GM23338 (cell line): ENCODE data around the gene DTNBP1. TPM values are rescaled to one million over a fixed set of nuclear protein-coding genes. Genes with fewer than 3 reads are reported as not detected.

Source experiments
- ATAC-seq: fragments of 200-7000 bp; cut with Tn5 transposase; 3 replicates; pipeline ENCODE4 v1.9.1; 2020
- DNase-seq: peaks from one replicate; pipeline ENCODE4 v3.0.0-alpha.2; 2015; ENCODE audit warnings: low spot score
- H2AFZ ChIP-seq: fragments of 200-600 bp; sonication (generic); 2 replicates; pipeline ENCODE4 v1.8.0; 2016; ENCODE audit warnings: antibody characterized with exemption, mild to moderate bottlenecking, moderate library complexity
- H3F3A ChIP-seq: fragments of 200-600 bp; sonication (generic); replicated peaks from 2 replicates; pipeline ENCODE4 v1.8.0; 2017; ENCODE audit warnings: antibody characterized with exemption, mixed run types, low read depth
- H3K27ac ChIP-seq: fragments of 200-600 bp; sonication (generic); 2 replicates; pipeline ENCODE4 v1.6.1; 2016; ENCODE audit warnings: low read depth
- H3K27me3 ChIP-seq: fragments of 200-600 bp; sonication (generic); 2 replicates; pipeline ENCODE4 v1.8.0; 2016; ENCODE audit warnings: mild to moderate bottlenecking, mixed run types, moderate library complexity; ENCODE audit not compliant: insufficient read depth
- H3K36me3 ChIP-seq: fragments of 200-600 bp; sonication (generic); 2 replicates; pipeline ENCODE4 v1.8.0; 2016; ENCODE audit warnings: mild to moderate bottlenecking; ENCODE audit not compliant: insufficient read depth
- H3K4me1 ChIP-seq: fragments of 200-600 bp; sonication (generic); 2 replicates; pipeline ENCODE4 v1.8.0; 2016; ENCODE audit warnings: mild to moderate bottlenecking, moderate library complexity; ENCODE audit not compliant: insufficient read depth
- H3K4me2 ChIP-seq: fragments of 200-600 bp; sonication (generic); 2 replicates; pipeline ENCODE4 v1.7.1; 2017; ENCODE audit warnings: mixed run types
- H3K4me3 ChIP-seq: fragments of 200-600 bp; sonication (generic); 2 replicates; pipeline ENCODE4 v1.6.1; 2016; ENCODE audit warnings: mixed run types
- H3K79me2 ChIP-seq: fragments of 200-600 bp; sonication (generic); replicated peaks from 2 replicates; pipeline ENCODE4 v1.8.0; 2017; ENCODE audit warnings: mild to moderate bottlenecking; ENCODE audit not compliant: insufficient read depth
- H3K9me2 ChIP-seq: fragments of 200-600 bp; sonication (generic); 2 replicates; pipeline ENCODE4 v1.8.0; 2017; ENCODE audit not compliant: insufficient read depth
- H4K20me1 ChIP-seq: fragments of 200-600 bp; sonication (generic); replicated peaks from 2 replicates; pipeline ENCODE4 v1.8.0; 2017; ENCODE audit warnings: mild to moderate bottlenecking; ENCODE audit not compliant: insufficient read depth
- H3K27ac Mint-ChIP-seq: 2 replicates; pipeline ENCODE4 v1.8.0; 2020; ENCODE audit warnings: inconsistent platforms, mild to moderate bottlenecking, moderate library complexity, mixed read lengths
- H3K27me3 Mint-ChIP-seq: 3 replicates; pipeline ENCODE4 v1.8.0; 2022; ENCODE audit warnings: low read depth, mild to moderate bottlenecking, moderate library complexity, mixed read lengths, inconsistent platforms; ENCODE audit not compliant: insufficient read depth, poor library complexity
- H3K36me3 Mint-ChIP-seq: 3 replicates; pipeline ENCODE4 v1.8.0; 2021; ENCODE audit warnings: low read depth, mild to moderate bottlenecking, inconsistent platforms, moderate library complexity, mixed read lengths
- H3K4me1 Mint-ChIP-seq: 3 replicates; pipeline ENCODE4 v1.8.0; 2020; ENCODE audit warnings: mild to moderate bottlenecking, inconsistent platforms, mixed read lengths
- H3K4me3 Mint-ChIP-seq: 3 replicates; pipeline ENCODE4 v1.8.0; 2021; ENCODE audit warnings: moderate library complexity, mild to moderate bottlenecking, inconsistent platforms, mixed read lengths
- H3K9me3 Mint-ChIP-seq: 3 replicates; pipeline ENCODE4 v1.8.0; 2020; ENCODE audit warnings: moderate library complexity, mild to moderate bottlenecking, inconsistent platforms, mixed read lengths
- CREB1 ChIP-seq: fragments of 250-450 bp; sonication (Bioruptor Pico); IDR thresholded peaks from 2 replicates; pipeline ENCODE4 v1.5.0; 2020; ENCODE audit warnings: low read depth, mild to moderate bottlenecking, moderate library complexity
- EZH2 ChIP-seq: fragments of 200-600 bp; sonication (generic); IDR thresholded peaks from one replicate; pipeline ENCODE4 v1.8.0; 2017; ENCODE audit warnings: antibody characterized with exemption, mild to moderate bottlenecking, low read depth; ENCODE audit not compliant: unreplicated experiment
- JUNB ChIP-seq: IDR thresholded peaks from one replicate; pipeline ENCODE4 v1.6.1; 2016; ENCODE audit warnings: antibody characterized with exemption; ENCODE audit not compliant: unreplicated experiment
- POLR2AphosphoS5 ChIP-seq: IDR thresholded peaks from 2 replicates; pipeline ENCODE4 v1.6.1; 2016; ENCODE audit warnings: antibody characterized with exemption, low read depth
- STAT1 ChIP-seq: IDR thresholded peaks from one replicate; pipeline ENCODE4 v1.6.1; 2016; ENCODE audit warnings: antibody characterized with exemption; ENCODE audit not compliant: unreplicated experiment
- ZNF331 ChIP-seq: fragments of 250-450 bp; sonication (Bioruptor Pico); IDR thresholded peaks from 2 replicates; pipeline ENCODE4 v1.5.0; 2020; ENCODE audit warnings: low read depth, mild to moderate bottlenecking, moderate library complexity
- polyA plus RNA-seq: library from polyadenylated mRNA; unstranded; fragments of >200 nt; fragmentation: Nextera tagmentation; extraction: Ambion mirVana; gene quantifications from 2 replicates; pipeline ENCODE4 v1.2.1, GENCODE V29; 2016
- total RNA-seq: library from RNA; depleted of rRNA; stranded (reverse); fragments of >200 nt; shearing (Covaris generic); gene quantifications from 2 replicates; pipeline ENCODE4 v1.2.3, GENCODE V29; 2014
- TF ChIP-seq, protein P1 (sequence below): IDR thresholded peaks from 2 replicates; pipeline ENCODE4 v1.6.1; 2016; ENCODE audit warnings: antibody characterized with exemption
- TF ChIP-seq, protein P2 (sequence below), 2 experiments: fragments of 200-600 bp in 1 of 2; sonication (generic) in 1 of 2; conservative IDR thresholded peaks; 2 replicates each; pipeline versions ENCODE4 v1.5.1 to v1.6.1; 2016 to 2017; ENCODE audit warnings: antibody characterized with exemption in 2 of 2, low read depth in 2 of 2, mild to moderate bottlenecking in 2 of 2, moderate library complexity in 1 of 2
- TF ChIP-seq, protein P3 (sequence below): IDR thresholded peaks from one replicate; pipeline ENCODE4 v1.6.1; 2018; ENCODE audit warnings: antibody characterized with exemption; ENCODE audit not compliant: unreplicated experiment

DTNBP1 gene
- total and polyA plus RNA-seq, 2 experiments from 2014 or later: 12.1 to 20.1 TPM

DNA sequence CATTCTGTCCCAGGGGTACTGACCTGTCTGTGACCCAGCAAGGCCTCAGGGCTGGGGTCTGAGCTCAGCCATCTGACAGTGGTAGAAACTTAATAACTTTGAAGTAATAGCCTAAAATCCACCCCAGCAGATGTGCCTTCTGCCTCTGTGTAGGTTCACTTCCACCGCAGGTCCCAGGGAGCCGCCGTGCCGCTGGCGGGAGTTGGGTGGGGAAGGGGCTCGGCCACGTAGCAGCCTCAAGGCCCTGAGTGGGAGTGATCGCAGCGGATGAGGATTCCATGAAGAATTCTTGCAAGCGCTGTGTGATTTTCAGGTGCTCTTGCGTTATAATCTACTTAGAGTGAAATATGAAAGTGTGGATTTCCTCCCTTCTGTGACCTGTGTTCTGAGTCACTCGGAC, 163.7 kb downstream of the DTNBP1 start (continued):
- TF ChIP-seq, protein P1, sequence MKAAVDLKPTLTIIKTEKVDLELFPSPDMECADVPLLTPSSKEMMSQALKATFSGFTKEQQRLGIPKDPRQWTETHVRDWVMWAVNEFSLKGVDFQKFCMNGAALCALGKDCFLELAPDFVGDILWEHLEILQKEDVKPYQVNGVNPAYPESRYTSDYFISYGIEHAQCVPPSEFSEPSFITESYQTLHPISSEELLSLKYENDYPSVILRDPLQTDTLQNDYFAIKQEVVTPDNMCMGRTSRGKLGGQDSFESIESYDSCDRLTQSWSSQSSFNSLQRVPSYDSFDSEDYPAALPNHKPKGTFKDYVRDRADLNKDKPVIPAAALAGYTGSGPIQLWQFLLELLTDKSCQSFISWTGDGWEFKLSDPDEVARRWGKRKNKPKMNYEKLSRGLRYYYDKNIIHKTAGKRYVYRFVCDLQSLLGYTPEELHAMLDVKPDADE: no peak
- TF ChIP-seq, protein P2, sequence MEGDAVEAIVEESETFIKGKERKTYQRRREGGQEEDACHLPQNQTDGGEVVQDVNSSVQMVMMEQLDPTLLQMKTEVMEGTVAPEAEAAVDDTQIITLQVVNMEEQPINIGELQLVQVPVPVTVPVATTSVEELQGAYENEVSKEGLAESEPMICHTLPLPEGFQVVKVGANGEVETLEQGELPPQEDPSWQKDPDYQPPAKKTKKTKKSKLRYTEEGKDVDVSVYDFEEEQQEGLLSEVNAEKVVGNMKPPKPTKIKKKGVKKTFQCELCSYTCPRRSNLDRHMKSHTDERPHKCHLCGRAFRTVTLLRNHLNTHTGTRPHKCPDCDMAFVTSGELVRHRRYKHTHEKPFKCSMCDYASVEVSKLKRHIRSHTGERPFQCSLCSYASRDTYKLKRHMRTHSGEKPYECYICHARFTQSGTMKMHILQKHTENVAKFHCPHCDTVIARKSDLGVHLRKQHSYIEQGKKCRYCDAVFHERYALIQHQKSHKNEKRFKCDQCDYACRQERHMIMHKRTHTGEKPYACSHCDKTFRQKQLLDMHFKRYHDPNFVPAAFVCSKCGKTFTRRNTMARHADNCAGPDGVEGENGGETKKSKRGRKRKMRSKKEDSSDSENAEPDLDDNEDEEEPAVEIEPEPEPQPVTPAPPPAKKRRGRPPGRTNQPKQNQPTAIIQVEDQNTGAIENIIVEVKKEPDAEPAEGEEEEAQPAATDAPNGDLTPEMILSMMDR (conservative IDR thresholded peaks at IDR 0.05; ENCODE audit: low read depth in 2 of 2): no peak
- TF ChIP-seq ZNF331 (no peak), EZH2 (no peak), JUNB (no peak), STAT1 (no peak)

DNA sequence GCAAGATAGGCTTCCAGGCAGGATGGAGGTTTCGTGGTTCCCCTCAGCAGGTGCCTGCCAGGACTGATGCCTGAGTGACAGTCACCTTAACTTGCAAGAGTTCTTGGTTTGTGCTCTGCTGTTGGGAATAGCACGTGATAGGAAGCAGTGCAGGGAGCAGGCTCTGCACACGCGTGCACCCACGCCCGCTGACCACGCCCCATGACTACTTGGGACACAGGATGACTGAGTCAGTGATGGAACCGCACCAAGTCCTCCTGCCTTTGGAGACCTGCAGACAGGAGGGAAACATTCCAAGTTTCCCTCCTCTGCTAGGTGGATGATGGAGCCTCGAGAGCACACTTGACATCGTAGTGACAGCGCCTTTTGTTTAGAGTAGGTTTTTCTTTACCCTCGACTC, 164.2 kb downstream of the DTNBP1 start:
- Histone ChIP-seq H4K20me1 (peaks cover 66% of the 10 kb centered on the region), H3K4me2 (no peak overlapping the region), H2AFZ (no peak overlapping the region), H3K79me2 (peaks cover 100% of the 10 kb centered on the region), H3K27me3 (no peaks in the 10 kb centered on the region), H3K36me3 (peaks cover 52% of the 10 kb centered on the region), H3F3A (peaks cover 36% of the 10 kb centered on the region), H3K4me1 (peaks cover 7% of the 10 kb centered on the region), H3K9me2 (no peaks in the 10 kb centered on the region), H3K27ac (no peak overlapping the region), H3K4me3 (no peak overlapping the region)
- Mint-ChIP-seq H3K9me3 (0 out of 3 replicates have a peak, but pooled peaks cover 3% of the 10 kb centered on the region), H3K4me3 (no peak overlapping the region), H3K4me1 (peaks cover 48% of the 10 kb centered on the region), H3K27me3 (peaks cover 64% of the 10 kb centered on the region), H3K27ac (no peak overlapping the region), H3K36me3 (peaks cover 97% of the 10 kb centered on the region)
- DNase-seq (no peak), ATAC-seq (no peak)
- no peak for TF ChIP-seq EZH2
- TF ChIP-seq, protein P2 (conservative IDR thresholded peaks at IDR 0.05; ENCODE audit: low read depth in 2 of 2): no peak
- TF ChIP-seq POLR2AphosphoS5: no peak
- TF ChIP-seq, protein P3, sequence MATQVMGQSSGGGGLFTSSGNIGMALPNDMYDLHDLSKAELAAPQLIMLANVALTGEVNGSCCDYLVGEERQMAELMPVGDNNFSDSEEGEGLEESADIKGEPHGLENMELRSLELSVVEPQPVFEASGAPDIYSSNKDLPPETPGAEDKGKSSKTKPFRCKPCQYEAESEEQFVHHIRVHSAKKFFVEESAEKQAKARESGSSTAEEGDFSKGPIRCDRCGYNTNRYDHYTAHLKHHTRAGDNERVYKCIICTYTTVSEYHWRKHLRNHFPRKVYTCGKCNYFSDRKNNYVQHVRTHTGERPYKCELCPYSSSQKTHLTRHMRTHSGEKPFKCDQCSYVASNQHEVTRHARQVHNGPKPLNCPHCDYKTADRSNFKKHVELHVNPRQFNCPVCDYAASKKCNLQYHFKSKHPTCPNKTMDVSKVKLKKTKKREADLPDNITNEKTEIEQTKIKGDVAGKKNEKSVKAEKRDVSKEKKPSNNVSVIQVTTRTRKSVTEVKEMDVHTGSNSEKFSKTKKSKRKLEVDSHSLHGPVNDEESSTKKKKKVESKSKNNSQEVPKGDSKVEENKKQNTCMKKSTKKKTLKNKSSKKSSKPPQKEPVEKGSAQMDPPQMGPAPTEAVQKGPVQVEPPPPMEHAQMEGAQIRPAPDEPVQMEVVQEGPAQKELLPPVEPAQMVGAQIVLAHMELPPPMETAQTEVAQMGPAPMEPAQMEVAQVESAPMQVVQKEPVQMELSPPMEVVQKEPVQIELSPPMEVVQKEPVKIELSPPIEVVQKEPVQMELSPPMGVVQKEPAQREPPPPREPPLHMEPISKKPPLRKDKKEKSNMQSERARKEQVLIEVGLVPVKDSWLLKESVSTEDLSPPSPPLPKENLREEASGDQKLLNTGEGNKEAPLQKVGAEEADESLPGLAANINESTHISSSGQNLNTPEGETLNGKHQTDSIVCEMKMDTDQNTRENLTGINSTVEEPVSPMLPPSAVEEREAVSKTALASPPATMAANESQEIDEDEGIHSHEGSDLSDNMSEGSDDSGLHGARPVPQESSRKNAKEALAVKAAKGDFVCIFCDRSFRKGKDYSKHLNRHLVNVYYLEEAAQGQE: no peak
- TF ChIP-seq, protein P1: no peak
- TF ChIP-seq ZNF331: no peak
- TF ChIP-seq CREB1 (CRISPR knock-in tag): no peak
- no peak for TF ChIP-seq JUNB
